GM23338 (cell line): ENCODE data around the gene CDH23. TPM values are rescaled to one million over a fixed set of nuclear protein-coding genes. Genes with fewer than 3 reads are reported as not detected.

Experiments
- ATAC-seq: fragments of 200-7000 bp; cut with Tn5 transposase; 3 replicates; pipeline ENCODE4 v1.9.1; 2020
- DNase-seq: peaks from one replicate; pipeline ENCODE4 v3.0.0-alpha.2; 2015; ENCODE audit warnings: low spot score
- H2AFZ ChIP-seq: fragments of 200-600 bp; sonication (generic); 2 replicates; pipeline ENCODE4 v1.8.0; 2016; ENCODE audit warnings: antibody characterized with exemption, mild to moderate bottlenecking, moderate library complexity
- H3F3A ChIP-seq: fragments of 200-600 bp; sonication (generic); replicated peaks from 2 replicates; pipeline ENCODE4 v1.8.0; 2017; ENCODE audit warnings: antibody characterized with exemption, mixed run types, low read depth
- H3K27ac ChIP-seq: fragments of 200-600 bp; sonication (generic); 2 replicates; pipeline ENCODE4 v1.6.1; 2016; ENCODE audit warnings: low read depth
- H3K27me3 ChIP-seq: fragments of 200-600 bp; sonication (generic); 2 replicates; pipeline ENCODE4 v1.8.0; 2016; ENCODE audit warnings: mild to moderate bottlenecking, mixed run types, moderate library complexity; ENCODE audit not compliant: insufficient read depth
- H3K36me3 ChIP-seq: fragments of 200-600 bp; sonication (generic); 2 replicates; pipeline ENCODE4 v1.8.0; 2016; ENCODE audit warnings: mild to moderate bottlenecking; ENCODE audit not compliant: insufficient read depth
- H3K4me1 ChIP-seq: fragments of 200-600 bp; sonication (generic); 2 replicates; pipeline ENCODE4 v1.8.0; 2016; ENCODE audit warnings: mild to moderate bottlenecking, moderate library complexity; ENCODE audit not compliant: insufficient read depth
- H3K4me2 ChIP-seq: fragments of 200-600 bp; sonication (generic); 2 replicates; pipeline ENCODE4 v1.7.1; 2017; ENCODE audit warnings: mixed run types
- H3K4me3 ChIP-seq: fragments of 200-600 bp; sonication (generic); 2 replicates; pipeline ENCODE4 v1.6.1; 2016; ENCODE audit warnings: mixed run types
- H3K79me2 ChIP-seq: fragments of 200-600 bp; sonication (generic); replicated peaks from 2 replicates; pipeline ENCODE4 v1.8.0; 2017; ENCODE audit warnings: mild to moderate bottlenecking; ENCODE audit not compliant: insufficient read depth
- H3K9me2 ChIP-seq: fragments of 200-600 bp; sonication (generic); 2 replicates; pipeline ENCODE4 v1.8.0; 2017; ENCODE audit not compliant: insufficient read depth
- H4K20me1 ChIP-seq: fragments of 200-600 bp; sonication (generic); replicated peaks from 2 replicates; pipeline ENCODE4 v1.8.0; 2017; ENCODE audit warnings: mild to moderate bottlenecking; ENCODE audit not compliant: insufficient read depth
- H3K27ac Mint-ChIP-seq: 2 replicates; pipeline ENCODE4 v1.8.0; 2020; ENCODE audit warnings: inconsistent platforms, mild to moderate bottlenecking, moderate library complexity, mixed read lengths
- H3K27me3 Mint-ChIP-seq: 3 replicates; pipeline ENCODE4 v1.8.0; 2022; ENCODE audit warnings: low read depth, mild to moderate bottlenecking, moderate library complexity, mixed read lengths, inconsistent platforms; ENCODE audit not compliant: insufficient read depth, poor library complexity
- H3K36me3 Mint-ChIP-seq: 3 replicates; pipeline ENCODE4 v1.8.0; 2021; ENCODE audit warnings: low read depth, mild to moderate bottlenecking, inconsistent platforms, moderate library complexity, mixed read lengths
- H3K4me1 Mint-ChIP-seq: 3 replicates; pipeline ENCODE4 v1.8.0; 2020; ENCODE audit warnings: mild to moderate bottlenecking, inconsistent platforms, mixed read lengths
- H3K4me3 Mint-ChIP-seq: 3 replicates; pipeline ENCODE4 v1.8.0; 2021; ENCODE audit warnings: moderate library complexity, mild to moderate bottlenecking, inconsistent platforms, mixed read lengths
- H3K9me3 Mint-ChIP-seq: 3 replicates; pipeline ENCODE4 v1.8.0; 2020; ENCODE audit warnings: moderate library complexity, mild to moderate bottlenecking, inconsistent platforms, mixed read lengths
- CREB1 ChIP-seq: fragments of 250-450 bp; sonication (Bioruptor Pico); IDR thresholded peaks from 2 replicates; pipeline ENCODE4 v1.5.0; 2020; ENCODE audit warnings: low read depth, mild to moderate bottlenecking, moderate library complexity
- EZH2 ChIP-seq: fragments of 200-600 bp; sonication (generic); IDR thresholded peaks from one replicate; pipeline ENCODE4 v1.8.0; 2017; ENCODE audit warnings: antibody characterized with exemption, mild to moderate bottlenecking, low read depth; ENCODE audit not compliant: unreplicated experiment
- JUNB ChIP-seq: IDR thresholded peaks from one replicate; pipeline ENCODE4 v1.6.1; 2016; ENCODE audit warnings: antibody characterized with exemption; ENCODE audit not compliant: unreplicated experiment
- POLR2AphosphoS5 ChIP-seq: IDR thresholded peaks from 2 replicates; pipeline ENCODE4 v1.6.1; 2016; ENCODE audit warnings: antibody characterized with exemption, low read depth
- ZNF114 ChIP-seq: fragments of 250-450 bp; sonication (Bioruptor Pico); IDR thresholded peaks from 2 replicates; pipeline ENCODE4 v1.5.0; 2020; ENCODE audit warnings: mild to moderate bottlenecking, moderate library complexity
- ZNF331 ChIP-seq: fragments of 250-450 bp; sonication (Bioruptor Pico); IDR thresholded peaks from 2 replicates; pipeline ENCODE4 v1.5.0; 2020; ENCODE audit warnings: low read depth, mild to moderate bottlenecking, moderate library complexity
- polyA plus RNA-seq: library from polyadenylated mRNA; unstranded; fragments of >200 nt; fragmentation: Nextera tagmentation; extraction: Ambion mirVana; gene quantifications from 2 replicates; pipeline ENCODE4 v1.2.1, GENCODE V29; 2016
- total RNA-seq: library from RNA; depleted of rRNA; stranded (reverse); fragments of >200 nt; shearing (Covaris generic); gene quantifications from 2 replicates; pipeline ENCODE4 v1.2.3, GENCODE V29; 2014
- TF ChIP-seq, protein P1 (sequence below): IDR thresholded peaks from one replicate; pipeline ENCODE4 v1.6.1; 2018; ENCODE audit warnings: antibody characterized with exemption; ENCODE audit not compliant: unreplicated experiment

CDH23 gene
- total and polyA plus RNA-seq, 2 experiments from 2014 or later = 0.95 to 4.3 TPM

DNA sequence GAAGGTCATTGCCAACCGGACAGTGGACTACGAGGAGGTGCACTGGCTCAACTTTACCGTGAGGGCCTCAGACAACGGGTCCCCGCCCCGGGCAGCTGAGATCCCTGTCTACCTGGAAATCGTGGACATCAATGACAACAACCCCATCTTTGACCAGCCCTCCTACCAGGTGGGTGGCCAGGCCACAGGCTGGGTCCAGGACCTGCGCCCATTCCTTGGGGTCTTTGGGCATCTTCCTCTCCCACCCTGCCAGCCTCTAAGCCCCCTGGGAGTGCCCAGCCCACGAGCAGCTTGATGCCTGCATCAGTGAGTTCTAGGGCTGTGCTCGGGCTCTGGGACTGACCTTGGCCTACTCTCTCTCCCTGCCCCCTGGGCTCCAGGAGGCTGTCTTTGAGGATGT is 402.4 kb downstream of the CDH23 start:
- H3K27ac ChIP-seq = no peak overlapping the region
- no peak for DNase-seq
- H3K9me3 Mint-ChIP-seq = no peaks in the 10 kb centered on the region
- H3K4me1 Mint-ChIP-seq = no peaks in the 10 kb centered on the region
- no peak overlapping the region for H3K4me3 ChIP-seq
- H3K27me3 ChIP-seq = no peaks in the 10 kb centered on the region
- peaks cover 9% of the 10 kb centered on the region for H3K27me3 Mint-ChIP-seq
- H3F3A ChIP-seq = no peaks in the 10 kb centered on the region
- H3K4me1 ChIP-seq = no peaks in the 10 kb centered on the region
- no peaks in the 10 kb centered on the region for H3K36me3 Mint-ChIP-seq
- no peak overlapping the region for H3K4me2 ChIP-seq
- no peak for TF ChIP-seq ZNF331 (CRISPR knock-in tag)
- TF ChIP-seq EZH2 = no peak
- TF ChIP-seq CREB1 (CRISPR knock-in tag) = no peak
- TF ChIP-seq JUNB = no peak
- no peaks in the 10 kb centered on the region for H3K36me3 ChIP-seq
- no peak overlapping the region for H2AFZ ChIP-seq
- no peaks in the 10 kb centered on the region for H3K9me2 ChIP-seq
- H4K20me1 ChIP-seq = no peaks in the 10 kb centered on the region
- ATAC-seq = no peak
- no peak overlapping the region for H3K4me3 Mint-ChIP-seq
- H3K79me2 ChIP-seq = no peaks in the 10 kb centered on the region
- no peak overlapping the region for H3K27ac Mint-ChIP-seq

DNA sequence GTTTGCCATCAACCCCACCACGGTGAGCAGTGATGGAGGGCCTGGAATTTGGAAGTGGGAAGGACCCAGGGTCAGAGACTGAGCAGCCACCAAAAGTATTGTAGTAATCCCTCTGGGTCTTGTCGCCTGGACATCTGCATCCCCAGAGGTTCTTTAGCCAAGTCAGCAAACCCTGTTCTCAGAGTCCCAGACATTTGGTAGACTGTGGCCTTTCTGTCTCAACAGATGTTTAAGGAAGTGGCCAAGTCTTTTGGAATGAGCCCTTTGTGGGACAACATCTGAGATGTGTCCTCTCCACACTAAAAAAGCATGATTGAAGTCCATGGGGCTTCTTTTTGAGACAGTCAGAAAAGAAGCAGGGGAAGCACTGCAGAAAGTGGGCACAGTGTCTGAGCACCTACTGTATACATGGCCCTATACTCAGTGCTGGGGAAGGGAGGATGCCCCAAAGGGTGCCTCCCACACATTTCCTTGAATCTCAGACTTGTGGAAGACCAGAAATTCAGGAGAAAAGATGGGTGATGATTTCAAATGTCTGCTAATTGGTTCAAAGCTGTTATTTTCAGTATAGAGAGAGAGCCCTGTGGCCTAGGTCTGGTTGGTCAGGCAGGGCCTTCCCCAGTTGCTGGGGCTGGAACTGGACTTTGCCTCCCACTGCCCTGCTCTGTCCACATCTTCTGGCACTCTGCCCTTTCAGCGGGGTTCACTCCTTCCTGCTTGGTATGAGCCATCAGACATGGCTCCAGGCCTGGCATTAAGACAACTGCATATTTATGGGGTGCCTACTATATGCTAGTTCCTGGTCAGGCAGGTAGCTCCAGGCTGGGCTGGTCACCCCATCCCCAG is 403.1 kb downstream of the CDH23 start:
- DNase-seq (no peak), ATAC-seq (no peak)
- Histone ChIP-seq H3K4me1 (no peaks in the 10 kb centered on the region), H3K4me3 (no peak overlapping the region), H2AFZ (no peak overlapping the region), H3K4me2 (no peak overlapping the region), H3K27ac (no peak overlapping the region), H3K9me2 (no peaks in the 10 kb centered on the region), H3K36me3 (no peaks in the 10 kb centered on the region), H3K79me2 (no peaks in the 10 kb centered on the region), H3F3A (no peaks in the 10 kb centered on the region), H3K27me3 (no peaks in the 10 kb centered on the region), H4K20me1 (no peaks in the 10 kb centered on the region)
- Mint-ChIP-seq H3K27ac (no peak overlapping the region), H3K9me3 (no peaks in the 10 kb centered on the region), H3K4me1 (no peaks in the 10 kb centered on the region), H3K36me3 (no peaks in the 10 kb centered on the region), H3K27me3 (peaks cover 10% of the 10 kb centered on the region), H3K4me3 (no peak overlapping the region)
- TF ChIP-seq ZNF114 (CRISPR knock-in tag) (no peak), JUNB (no peak), POLR2AphosphoS5 (no peak)
- TF ChIP-seq, protein P1, sequence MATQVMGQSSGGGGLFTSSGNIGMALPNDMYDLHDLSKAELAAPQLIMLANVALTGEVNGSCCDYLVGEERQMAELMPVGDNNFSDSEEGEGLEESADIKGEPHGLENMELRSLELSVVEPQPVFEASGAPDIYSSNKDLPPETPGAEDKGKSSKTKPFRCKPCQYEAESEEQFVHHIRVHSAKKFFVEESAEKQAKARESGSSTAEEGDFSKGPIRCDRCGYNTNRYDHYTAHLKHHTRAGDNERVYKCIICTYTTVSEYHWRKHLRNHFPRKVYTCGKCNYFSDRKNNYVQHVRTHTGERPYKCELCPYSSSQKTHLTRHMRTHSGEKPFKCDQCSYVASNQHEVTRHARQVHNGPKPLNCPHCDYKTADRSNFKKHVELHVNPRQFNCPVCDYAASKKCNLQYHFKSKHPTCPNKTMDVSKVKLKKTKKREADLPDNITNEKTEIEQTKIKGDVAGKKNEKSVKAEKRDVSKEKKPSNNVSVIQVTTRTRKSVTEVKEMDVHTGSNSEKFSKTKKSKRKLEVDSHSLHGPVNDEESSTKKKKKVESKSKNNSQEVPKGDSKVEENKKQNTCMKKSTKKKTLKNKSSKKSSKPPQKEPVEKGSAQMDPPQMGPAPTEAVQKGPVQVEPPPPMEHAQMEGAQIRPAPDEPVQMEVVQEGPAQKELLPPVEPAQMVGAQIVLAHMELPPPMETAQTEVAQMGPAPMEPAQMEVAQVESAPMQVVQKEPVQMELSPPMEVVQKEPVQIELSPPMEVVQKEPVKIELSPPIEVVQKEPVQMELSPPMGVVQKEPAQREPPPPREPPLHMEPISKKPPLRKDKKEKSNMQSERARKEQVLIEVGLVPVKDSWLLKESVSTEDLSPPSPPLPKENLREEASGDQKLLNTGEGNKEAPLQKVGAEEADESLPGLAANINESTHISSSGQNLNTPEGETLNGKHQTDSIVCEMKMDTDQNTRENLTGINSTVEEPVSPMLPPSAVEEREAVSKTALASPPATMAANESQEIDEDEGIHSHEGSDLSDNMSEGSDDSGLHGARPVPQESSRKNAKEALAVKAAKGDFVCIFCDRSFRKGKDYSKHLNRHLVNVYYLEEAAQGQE = no peak
